Right atrium auricular region (tissue), 2 donors: Measurements from ENCODE around the gene IL1R2. TPM values are rescaled to one million over a fixed set of nuclear protein-coding genes. Genes with fewer than 3 reads are reported as not detected.

Experiments used
- DNase-seq: peaks from one replicate; pipeline ENCODE4 v3.0.0-alpha.2; 2019; ENCODE audit warnings: low spot score
- H3K27ac ChIP-seq, 2 donors: fragments of 200-600 bp; sonication (generic); 1 replicate in 1 of 2; 2 replicates in 1 of 2; pipeline ENCODE4 v1.5.1; 2016 to 2019
- H3K27me3 ChIP-seq, 2 donors: fragments of 200-600 bp; sonication (generic); one replicate each; pipeline versions ENCODE4 v1.5.1 to v1.6.0; 2017 to 2019
- H3K36me3 ChIP-seq: fragments of 200-600 bp; sonication (generic); one replicate; pipeline ENCODE4 v1.5.1; 2016
- H3K4me1 ChIP-seq, 2 donors: fragments of 200-600 bp; sonication (generic); one replicate each; pipeline versions ENCODE4 v1.5.1 to v1.6.0; 2017 to 2019
- H3K4me3 ChIP-seq, 2 donors: fragments of 200-600 bp; sonication (generic); 1 replicate in 1 of 2; 2 replicates in 1 of 2; pipeline ENCODE4 v1.5.1; 2017 to 2019; ENCODE audit warnings: mild to moderate bottlenecking in 1 of 2, moderate library complexity in 1 of 2
- H3K9me3 ChIP-seq, 2 donors: fragments of 200-600 bp; sonication (generic); one replicate each; pipeline ENCODE4 v1.5.1; 2019
- CTCF ChIP-seq, 2 donors: fragments of 200-600 bp; sonication (generic); IDR thresholded peaks; one replicate each; pipeline ENCODE4 v1.5.1; 2019; ENCODE audit warnings: antibody characterized with exemption in 2 of 2
- total RNA-seq, 2 donors: library from RNA; depleted of rRNA; stranded (reverse); fragments of >200 nt; gene quantifications; one replicate each; pipeline ENCODE4 v1.1.0, GENCODE V29; 2016

The IL1R2 gene
- total RNA-seq, 2 donors from 2014 or later = 2.8 to 16.1 TPM

DNA sequence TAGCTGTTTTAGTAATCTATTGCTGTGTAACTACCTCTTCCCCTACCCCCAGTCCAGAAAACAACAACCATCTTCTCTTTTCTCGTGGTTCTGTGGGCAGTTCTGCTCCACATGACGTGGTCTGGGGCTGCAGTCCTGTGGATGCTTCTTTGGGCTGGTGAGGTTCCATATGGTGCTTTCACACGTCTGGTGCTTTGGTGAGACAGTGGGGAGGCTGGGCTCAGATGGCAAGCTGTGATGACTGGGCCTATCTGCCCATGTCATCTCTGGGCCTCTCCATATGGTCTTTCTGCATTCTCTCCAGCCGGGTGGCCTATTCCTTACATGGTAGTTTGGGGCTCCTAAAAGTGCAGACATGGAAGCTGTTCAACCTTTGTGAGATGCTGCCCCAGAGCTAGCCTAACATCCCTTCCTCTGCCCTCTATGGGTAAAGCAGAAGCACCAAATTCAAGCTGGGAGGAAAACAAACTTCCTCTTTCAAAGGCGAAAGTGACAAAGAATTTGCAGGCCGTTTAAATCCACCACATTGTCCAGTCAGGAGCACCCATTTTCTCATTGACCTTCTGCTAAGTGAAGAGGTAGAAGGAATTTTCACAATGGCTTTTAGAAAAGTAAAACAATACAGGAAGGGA, 82.5 kb downstream of the IL1R2 start:
- DNase-seq = no peak
- H3K27ac ChIP-seq = no peak overlapping the region
- peaks cover 0 to 17% of the 10 kb centered on the region in 2 donors for H3K4me1 ChIP-seq
- TF ChIP-seq CTCF (IDR thresholded peaks at IDR 0.05) = no peak
- no peaks in the 10 kb centered on the region for H3K9me3 ChIP-seq
- no peak overlapping the region for H3K4me3 ChIP-seq
- H3K36me3 ChIP-seq = no peaks in the 10 kb centered on the region
- H3K27me3 ChIP-seq = no peaks in the 10 kb centered on the region

GRCh38 chr2:102075479-102075878, 83.7 kb downstream of the IL1R2 start:
- H3K27ac ChIP-seq = no peak overlapping the region
- H3K27me3 ChIP-seq = no peaks in the 10 kb centered on the region
- no peak overlapping the region for H3K4me3 ChIP-seq
- no peaks in the 10 kb centered on the region for H3K36me3 ChIP-seq
- no peak for DNase-seq
- no peaks in the 10 kb centered on the region for H3K9me3 ChIP-seq
- TF ChIP-seq CTCF (IDR thresholded peaks at IDR 0.05) = no peak
- peaks cover 0 to 7% of the 10 kb centered on the region in 2 donors for H3K4me1 ChIP-seq

- peaks cover 0 to 3% of the 10 kb centered on the region in 2 donors for H3K4me1 ChIP-seq
- no peak for TF ChIP-seq CTCF (IDR thresholded peaks at IDR 0.05)
- H3K4me3 ChIP-seq = no peak overlapping the region
- DNase-seq = no peak
- H3K27ac ChIP-seq = no peak overlapping the region
- no peaks in the 10 kb centered on the region for H3K27me3 ChIP-seq
- H3K36me3 ChIP-seq = no peaks in the 10 kb centered on the region
- no peaks in the 10 kb centered on the region for H3K9me3 ChIP-seq
Measured at GRCh38 chr2:102076512-102076911, 84.8 kb downstream of the IL1R2 start.

Other genes with a start within 250 kb of the IL1R2 start
- gene IL1R1, start 150.8 kb downstream of the IL1R2 start, total RNA-seq = 10 to 100 TPM; 28.7 to 86.2 TPM
- gene IL1RL2, start 195.1 kb downstream of the IL1R2 start, total RNA-seq = under 1 TPM in 1 of 2 donors, not detected in 1; 0.55 TPM